ENCODE data around the gene TNK1.
"Not testable (repeated sequence)": the region's sequence is repeated elsewhere in the genome, so short reads cannot be mapped to it uniquely, and the experiment has no call there.

Gene TNK1

DNA sequence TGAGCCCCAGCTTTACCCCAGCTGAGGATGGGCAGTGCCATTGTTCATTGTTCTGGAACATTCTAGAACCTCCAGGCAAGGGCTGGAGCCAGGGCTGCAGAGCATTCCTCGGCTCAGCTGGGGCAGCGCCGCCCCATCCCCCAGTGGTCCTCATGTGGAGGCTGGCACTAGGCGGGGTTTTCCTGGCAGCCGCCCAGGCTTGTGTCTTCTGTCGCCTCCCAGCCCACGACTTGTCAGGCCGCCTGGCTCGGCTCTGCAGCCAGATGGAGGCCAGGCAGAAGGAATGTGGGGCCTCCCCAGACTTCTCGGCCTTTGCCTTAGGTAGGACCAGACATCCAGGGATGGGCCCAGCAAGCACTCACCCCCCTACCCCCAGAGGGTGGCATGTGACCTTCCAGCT, 25.8 kb upstream of the TNK1 start, which contains the start of gene TMEM95:
Gene TMEM95 (plus strand): TSS at position 104 of the 400 bp plus-strand sequence. CDS start 49 bp downstream, at position 153.
- no peak for DNase-seq (ENCODE audit: low spot score)

DNA sequence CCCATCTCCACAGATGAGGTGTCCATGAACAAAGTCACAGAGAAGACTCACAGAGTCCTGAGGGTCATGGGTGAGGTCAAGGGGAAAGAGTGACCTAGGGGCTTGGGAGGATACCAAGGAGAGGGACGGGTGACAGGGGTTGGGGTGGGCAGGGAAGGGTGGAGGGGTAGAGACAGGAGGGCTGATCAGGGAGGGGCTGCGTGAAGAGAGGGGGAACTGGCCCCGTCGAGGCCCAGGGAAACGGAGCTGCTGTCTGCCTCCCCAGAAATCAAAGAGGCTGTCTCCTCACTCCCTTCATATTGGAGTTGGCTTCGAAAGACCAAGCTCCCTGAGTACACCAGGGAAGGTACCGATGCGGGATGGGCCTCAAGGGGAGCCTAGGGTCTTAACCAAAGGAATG, 25.3 kb upstream of the TNK1 start:
- DNase-seq (ENCODE audit: low spot score), result no peak

DNA sequence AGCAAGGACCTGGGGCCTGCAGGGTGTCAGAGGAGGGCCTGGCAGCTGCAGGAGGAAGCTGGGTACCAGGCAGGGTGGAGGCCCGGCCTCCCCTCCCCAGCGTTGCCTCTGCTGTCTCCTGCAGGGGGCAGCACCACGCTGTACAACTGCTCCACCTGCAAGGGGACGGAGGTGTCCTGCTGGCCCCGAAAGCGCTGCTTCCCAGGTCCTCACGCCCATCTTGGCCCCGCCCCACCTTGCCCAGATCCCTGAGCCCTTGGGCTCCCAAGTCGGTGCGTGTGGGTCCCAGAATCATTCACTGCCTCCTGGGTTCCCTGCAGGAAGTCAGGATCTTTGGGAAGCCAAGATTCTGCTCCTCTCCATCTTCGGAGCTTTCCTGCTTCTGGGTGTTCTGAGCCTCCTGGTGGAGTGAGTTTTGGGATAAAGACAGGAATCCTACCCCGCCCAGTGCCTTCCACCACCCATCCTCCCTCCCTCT, 24.8 kb upstream of the TNK1 start:
- DNase-seq (ENCODE audit: low spot score), result peak; percentile 83

DNA sequence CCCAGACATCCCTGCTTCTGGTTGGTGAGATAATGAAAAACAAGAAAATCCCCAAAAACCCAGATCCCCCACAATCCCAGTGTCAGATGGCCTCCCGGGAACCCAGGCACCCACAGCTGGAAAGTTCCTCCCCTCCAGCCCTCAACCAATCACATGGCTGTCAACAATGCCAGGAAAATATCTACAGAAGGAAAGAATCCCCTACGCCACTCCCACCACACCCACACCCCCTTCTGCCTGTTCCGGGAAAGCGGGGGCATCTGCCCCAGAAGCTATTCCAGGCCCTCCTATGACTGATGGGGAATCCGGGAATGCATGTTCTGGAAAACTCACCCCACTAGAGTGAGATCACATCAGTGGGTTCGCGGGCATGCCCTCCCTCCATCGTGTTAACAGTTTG, 24.1 kb upstream of the TNK1 start:
- DNase-seq (ENCODE audit: low spot score), result no peak

DNA sequence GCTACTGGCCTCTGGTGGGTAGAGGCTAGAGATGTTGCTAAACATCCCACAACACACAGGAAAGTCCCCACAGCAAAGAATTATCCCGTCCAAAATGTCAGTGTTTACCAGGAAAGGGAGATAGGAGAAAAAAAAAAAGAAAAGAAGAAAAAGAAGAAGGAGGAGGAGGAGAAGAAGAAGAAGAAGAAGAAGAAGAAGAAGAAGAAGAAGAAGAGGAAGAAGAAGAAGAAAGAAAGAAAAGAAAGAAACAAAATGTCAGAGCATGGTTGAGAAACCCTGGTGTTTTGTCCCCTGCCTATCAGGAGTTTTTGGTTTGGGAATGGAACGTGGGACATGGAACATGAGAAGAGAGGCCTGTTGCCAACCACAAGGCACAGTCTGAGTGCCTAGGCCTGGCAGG, 23.5 kb upstream of the TNK1 start:
- no peak for DNase-seq (ENCODE audit: low spot score)

DNA sequence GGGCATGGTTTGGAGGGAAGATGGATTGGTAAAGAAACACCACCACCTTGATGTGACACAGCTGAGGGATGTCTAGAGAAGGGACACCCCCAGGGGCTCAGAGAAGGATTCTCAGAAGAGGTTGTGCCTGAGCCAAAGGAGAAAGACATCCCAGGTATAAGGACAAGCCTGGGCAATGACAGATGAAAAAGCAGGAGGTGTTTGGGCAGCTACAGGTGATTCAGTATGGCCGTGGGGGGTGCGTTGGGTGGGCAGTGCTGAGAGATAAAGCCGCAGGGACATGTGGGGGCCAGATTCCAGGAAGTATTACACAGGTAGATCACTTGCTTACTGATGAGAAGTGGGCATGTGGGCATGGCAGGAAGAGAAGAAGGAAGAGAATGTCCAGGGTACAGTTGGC, 19.0 kb upstream of the TNK1 start:
- no peak for DNase-seq (ENCODE audit: low spot score)

DNA sequence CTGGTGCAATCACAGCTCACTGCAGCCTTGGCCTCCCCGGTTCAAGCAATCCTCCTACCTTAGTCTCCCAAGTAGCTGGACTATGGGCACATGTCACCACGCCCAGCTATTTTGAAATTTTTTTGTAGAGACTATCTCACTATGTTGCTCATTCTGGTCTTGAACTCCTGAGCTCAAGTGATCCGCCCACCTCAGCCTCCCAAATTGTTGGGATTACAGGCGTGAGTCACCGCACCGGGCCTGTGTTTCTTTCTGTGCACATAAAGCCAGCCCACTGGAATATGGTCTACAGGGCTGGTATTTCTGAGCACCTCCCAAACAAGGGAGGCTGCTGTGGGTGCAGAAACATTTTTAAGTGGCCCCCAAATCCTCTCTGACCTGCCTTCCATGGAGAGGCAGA, 17.6 kb upstream of the TNK1 start:
- no peak for DNase-seq (ENCODE audit: low spot score)

DNA sequence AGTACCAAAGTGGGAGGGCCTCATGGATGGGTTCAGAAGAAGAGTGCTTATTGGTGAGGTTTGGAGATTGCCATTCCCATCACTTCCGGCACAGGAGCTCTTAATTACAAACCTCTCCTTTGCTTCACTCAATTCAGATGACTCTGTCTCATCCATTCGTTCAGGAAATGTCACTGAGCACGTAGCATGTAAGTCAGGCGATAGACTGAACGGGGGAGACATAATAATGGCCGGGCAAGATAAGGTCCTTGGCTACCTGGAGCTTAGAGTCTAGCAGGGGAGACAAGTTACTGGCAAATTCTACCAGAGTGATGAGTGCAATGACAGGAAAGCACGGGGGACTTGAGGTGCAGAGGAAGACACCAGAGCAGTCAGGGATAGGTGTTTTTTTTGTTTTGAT, 14.9 kb upstream of the TNK1 start:
- not testable (repeated sequence) for DNase-seq (ENCODE audit: low spot score)

DNA sequence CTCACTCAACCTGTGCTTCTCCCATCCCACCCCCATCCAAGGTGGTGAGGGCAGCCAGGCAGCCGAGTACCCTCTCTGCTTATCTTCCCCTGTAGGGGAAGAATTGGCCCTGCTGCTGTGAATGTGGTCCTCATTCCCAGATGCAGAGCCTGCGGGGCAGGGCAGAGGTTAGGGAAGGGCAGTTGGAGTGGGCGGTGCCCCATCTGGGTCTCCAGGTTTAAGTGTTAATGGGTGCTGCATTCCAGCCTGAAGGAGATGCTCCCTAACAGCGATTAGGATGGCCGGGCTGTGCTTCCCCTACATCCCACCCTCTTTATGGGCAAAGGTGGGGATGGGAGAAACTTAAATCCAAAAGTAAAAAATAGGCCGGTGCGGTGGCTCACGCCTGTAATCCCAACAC, 13.8 kb upstream of the TNK1 start:
- DNase-seq (ENCODE audit: low spot score), result no peak

DNA sequence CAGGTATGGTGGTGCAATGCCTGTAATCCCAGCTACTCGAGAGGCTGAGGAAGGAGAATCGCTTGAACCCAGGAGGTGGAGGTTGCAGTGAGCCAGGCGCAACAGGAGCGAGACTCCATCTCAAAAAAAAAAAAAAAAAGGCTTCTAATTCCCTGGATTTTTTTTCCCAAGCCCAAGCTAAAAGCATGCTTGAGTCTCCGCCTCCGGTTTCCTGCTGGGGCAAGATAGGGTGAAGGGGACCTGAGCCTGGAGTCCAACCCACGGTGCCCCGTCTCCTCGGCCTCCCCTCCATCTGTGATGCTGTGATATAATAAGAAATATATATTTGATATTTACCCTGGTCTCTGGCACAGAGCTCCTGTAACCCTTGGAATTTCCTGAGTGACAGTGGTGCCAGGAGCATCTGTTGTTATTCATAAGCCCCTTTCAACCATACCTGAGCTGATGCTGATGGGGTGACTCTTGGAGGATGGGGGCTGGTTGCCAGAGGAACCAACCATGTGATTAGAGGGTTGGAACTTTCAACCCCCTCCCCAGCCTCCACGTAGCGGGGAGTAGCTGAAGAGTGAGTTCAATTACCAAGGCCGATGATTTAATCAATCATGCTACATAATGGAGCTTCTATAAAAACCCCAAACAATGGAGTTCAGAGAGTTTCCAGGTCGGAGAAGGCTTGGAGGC, 12.8 kb upstream of the TNK1 start:
- no peak for DNase-seq (ENCODE audit: low spot score)

DNA sequence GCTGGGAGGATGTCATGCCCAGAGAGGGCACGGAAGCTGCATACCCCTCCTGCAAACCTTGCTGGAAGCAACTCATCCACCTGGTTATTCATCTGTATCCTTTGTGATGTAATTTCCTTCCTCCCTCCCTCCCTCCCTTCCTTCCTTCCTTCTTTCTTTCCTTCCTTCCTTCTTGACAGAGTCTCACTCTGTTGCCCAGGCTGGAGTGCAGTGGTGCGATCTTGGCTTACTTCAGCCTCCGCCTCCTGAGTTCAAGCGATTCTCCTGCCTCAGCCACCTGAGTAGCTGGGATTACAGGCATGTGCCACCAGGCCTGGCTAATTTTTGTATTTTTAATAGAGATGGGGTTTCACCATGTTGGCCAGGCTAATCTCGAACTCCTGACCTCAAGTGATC, 12.3 kb upstream of the TNK1 start:
- not testable (repeated sequence) for DNase-seq (ENCODE audit: low spot score)

DNA sequence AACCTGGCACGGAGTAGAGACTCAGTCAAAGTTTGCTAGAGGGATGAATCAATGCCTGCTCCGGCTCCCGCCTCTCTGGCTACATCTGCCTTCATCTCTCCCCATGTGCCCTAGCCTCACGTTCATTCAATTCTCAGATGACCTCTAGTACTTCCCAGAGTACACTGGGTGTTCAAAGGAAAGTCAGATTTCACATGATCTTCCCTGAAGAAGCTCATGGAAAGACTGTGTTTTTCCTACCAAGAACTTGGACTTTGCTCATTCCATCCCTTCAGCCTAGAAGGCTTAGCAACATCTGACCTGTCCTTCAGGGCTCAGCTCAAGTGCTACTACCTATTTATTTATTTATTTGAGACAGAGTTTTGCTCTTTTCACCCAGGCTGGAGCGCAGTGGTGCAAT, 11.1 kb upstream of the TNK1 start:
- no peak for DNase-seq (ENCODE audit: low spot score)

DNA sequence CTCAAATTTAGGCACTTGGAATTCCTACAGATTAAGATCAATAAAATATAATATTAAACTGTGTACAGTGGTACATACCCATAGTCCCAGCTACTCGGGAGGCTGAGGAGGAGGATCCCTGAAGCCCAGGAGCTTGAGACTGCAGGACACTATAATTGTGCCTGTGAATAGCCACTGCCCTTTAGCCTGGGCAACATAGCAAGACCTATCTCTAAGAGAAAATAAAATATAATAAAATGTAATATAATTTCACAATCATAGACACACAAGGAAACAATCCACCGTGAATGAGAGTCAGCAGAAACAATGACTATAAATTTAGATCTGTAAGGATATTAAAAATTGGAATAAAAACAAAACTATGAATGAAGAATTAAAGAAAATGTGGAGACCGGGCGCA, 10.0 kb upstream of the TNK1 start:
- no peak for DNase-seq (ENCODE audit: low spot score)

DNA sequence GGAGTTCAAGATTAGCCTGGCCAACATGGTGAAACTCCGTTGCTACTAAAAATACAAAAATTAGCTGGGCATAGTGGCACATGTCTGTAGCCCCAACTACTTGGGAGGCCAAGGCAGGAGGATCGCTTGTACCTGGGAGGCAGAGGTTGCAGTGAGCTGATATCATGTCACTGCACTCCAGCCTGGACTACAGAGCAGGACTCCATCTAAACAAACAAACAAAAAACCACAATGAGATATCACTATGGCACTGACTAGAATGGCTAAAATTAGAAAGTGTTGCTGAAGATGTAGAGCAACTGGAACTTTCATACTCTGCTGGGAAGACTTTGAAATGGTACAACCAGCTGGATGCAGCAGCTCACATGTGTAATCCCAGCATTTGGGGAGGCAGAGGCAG, 6.5 kb upstream of the TNK1 start:
- DNase-seq (ENCODE audit: low spot score), result no peak

DNA sequence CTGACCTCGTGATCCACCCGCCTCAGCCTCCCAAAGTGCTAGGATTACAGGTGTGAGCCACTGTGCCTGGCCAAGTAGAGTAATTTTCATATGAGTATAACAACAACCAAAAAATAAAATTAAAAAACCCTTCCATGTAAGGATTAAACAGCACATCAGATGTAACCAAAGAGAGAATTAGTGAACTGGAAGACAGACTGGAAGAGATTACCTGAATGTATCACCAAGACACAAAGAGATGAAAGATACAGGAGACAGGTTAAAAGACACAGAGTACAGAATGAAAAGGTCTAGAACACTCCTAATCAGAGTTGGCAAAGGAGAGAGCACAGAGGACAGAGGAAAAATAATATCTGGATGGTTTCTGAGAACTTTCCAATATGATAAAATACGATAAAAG, 1.8 kb upstream of the TNK1 start:
- no peak for DNase-seq (ENCODE audit: low spot score)

DNA sequence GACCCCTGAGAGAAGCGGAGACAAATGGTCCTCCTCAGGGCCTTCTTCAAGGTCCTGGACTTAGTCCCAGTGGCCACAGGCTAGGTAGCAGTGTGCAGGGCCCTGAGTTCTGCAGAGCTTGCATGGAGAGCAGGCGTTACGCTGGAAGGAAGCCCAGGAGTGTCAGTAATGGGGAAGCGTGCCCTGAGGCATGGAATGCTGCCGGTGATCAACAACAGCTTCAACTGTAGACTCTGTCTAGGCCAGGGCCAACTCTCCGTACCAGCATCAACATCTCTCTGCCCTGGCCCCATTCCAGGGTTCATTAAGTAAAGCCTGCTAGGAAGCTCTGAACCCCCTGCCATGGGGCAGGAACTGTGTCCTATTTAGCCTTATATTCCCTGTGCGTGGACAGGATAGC, 568 bp upstream of the TNK1 start:
- DNase-seq (ENCODE audit: low spot score), result no peak

DNA sequence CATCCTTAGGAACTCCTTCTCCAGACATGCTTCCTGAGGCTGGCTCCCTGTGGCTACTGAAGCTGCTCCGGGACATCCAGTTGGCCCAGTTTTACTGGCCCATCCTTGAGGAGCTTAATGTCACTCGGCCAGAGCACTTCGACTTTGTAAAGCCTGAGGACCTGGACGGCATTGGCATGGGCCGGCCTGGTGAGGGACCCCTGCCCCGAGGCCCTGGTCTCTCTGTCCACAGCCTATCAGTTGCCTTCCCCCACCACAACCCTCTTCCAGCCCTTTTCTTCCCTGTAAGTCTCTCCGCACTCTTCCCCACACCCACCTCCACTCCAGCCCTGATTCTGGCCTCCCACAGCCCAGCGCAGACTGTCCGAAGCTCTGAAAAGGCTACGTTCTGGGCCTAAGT, 2.0 kb downstream of the TNK1 start:
- DNase-seq (ENCODE audit: low spot score), result no peak

DNA sequence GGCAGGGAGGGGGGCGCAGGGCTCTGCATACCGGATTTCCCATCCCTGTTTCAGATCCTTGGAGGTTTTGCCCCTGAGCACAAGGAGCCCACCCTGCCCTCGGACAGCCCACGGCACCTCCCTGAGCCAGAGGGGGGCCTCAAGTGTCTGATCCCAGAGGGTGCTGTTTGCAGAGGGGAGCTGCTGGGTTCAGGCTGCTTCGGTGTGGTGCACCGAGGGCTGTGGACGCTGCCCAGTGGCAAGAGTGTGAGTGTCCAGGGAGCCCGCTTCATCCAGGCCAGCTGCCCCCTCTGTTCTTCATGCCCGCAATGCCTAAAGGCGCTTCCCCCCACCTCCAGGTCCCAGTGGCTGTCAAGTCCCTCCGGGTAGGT, 2.5 kb downstream of the TNK1 start:
- DNase-seq (ENCODE audit: low spot score), result no peak

DNA sequence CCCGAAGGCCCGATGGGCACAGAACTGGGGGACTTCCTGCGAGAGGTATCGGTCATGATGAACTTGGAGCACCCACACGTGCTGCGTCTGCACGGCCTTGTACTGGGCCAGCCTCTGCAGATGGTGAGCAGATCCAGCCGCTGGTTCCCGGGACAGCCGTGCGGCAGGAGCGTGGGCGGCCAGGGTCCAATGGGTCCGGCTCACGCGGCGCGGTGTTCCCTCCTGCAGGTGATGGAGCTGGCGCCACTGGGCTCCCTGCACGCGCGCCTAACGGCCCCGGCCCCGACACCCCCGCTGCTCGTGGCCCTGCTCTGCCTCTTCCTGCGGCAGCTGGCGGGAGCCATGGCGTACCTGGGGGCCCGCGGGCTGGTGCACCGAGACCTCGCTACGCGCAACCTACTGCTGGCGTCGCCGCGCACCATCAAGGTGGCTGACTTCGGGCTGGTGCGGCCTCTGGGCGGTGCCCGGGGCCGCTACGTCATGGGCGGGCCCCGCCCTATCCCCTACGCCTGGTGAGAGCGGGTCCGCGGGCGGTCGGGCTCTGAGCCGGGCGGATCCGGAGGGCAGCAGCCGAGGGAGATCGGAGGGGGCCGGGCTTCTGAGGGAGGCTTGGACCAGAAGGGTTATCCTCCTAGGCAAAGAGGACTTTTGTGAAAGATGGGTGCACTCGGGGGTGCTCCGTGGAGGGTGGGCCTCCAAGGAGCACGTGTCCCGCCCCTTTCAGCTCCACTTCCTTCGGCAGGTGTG, 3.0 kb downstream of the TNK1 start:
- DNase-seq (ENCODE audit: low spot score), result peak; percentile 71

DNA sequence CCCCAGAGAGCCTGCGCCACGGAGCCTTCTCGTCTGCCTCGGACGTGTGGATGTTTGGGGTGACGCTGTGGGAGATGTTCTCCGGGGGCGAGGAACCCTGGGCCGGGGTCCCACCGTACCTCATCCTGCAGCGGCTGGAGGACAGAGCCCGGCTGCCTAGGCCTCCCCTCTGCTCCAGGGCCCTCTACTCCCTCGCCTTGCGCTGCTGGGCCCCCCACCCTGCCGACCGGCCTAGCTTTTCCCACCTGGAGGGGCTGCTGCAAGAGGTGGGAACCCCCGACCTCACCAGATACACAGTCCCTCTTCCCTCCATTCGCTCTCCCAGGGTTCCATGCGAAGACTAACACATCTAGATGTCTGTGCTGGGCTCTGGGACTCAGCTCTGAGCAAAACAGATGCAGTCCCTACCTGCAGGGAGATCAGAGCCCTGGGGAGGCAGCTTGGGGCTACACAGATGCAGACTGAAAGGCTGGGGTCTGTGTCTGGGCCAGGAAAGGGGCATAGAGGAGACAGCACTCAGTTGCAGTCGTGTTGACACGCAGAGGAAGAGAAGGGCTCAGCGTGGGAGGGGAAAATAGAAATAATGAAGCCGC, 3.7 kb downstream of the TNK1 start:
- DNase-seq (ENCODE audit: low spot score), result peak; percentile 35

DNA sequence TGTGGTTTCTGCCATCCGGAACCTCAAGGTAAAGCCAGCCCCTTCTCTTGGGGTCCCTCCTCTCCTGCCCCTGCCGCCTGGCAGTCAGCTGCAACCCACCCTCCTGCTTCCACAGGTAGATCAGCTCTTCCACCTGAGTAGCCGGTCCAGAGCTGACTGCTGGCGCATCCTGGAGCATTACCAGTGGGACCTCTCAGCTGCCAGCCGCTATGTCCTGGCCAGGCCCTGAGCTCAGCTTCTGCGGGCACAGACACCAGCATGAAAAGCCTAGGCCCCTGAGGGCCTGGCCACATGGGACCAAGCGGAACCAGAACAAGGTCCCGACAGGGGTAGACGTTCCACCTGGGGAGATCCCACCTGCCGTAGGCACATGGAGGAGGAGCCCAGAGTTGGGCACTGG, 8.0 kb downstream of the TNK1 start:
- no peak for DNase-seq (ENCODE audit: low spot score)

DNA sequence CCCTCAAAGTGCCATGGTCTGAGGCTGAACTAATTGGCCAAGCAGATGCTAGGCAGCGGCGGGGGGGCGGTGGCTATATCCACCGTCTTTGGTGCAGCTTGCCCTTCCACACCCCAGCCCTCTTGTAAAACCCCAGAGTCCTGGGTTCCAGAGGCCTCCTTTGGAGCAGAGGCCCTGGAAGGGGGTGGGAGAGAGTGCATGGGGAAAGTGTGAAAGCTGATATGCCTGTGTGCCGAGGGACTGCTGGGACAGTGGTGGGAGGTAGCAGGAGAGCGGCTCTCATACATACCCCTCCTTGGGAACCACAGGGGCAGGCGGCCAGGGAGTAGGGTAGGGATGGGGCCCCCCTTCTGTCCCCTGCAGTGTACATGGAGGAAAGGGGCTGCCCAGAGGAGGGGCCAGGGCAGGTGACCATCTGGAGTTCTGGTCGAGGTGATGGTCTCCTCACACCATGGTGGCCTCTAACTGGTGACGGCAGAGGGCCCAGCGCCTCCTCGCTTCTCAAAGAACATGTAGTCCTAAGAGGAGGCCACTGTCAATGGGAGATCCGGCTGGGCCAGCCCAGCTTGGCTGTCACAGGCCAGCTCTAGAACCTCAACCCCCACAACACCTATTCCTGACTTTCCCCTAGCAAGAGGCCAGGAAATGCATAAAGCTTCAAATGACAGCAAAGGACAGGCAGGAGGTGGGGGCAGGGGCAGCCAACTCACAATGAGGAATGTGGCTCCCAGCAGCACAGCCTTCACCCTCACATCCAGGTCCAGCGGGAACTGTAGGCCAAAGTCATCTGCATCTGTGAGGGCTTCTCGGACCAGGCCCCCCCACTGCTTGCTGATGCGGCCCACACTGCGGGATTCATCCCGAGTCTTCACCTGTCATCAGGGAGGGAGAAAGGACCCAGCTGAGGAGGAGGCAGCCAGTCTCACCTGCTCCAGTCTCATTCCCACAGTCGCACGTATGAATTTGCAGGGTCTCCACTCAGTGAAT, 9.3 kb downstream of the TNK1 start:
- no peak for DNase-seq (ENCODE audit: low spot score)

Measured in SK-N-DZ (cell line).